Heart left ventricle (tissue), 16 donors: ENCODE measurements around the gene NRN1L. TPM values are rescaled to one million over a fixed set of nuclear protein-coding genes. Genes with fewer than 3 reads are reported as not detected.

ENCODE experiments used
- ATAC-seq, 4 donors: fragments of 200-7000 bp; cut with Tn5 transposase; one replicate each; pipeline ENCODE4 v1.9.1; 2020 to 2022; ENCODE audit warnings: moderate library complexity in 4 of 4, mild to moderate bottlenecking in 3 of 4, moderate number of reproducible peaks in 1 of 4
- DNase-seq, 5 donors: peaks; one replicate each; pipeline ENCODE4 v3.0.0-alpha.2; 2020
- H3K27ac ChIP-seq, 12 donors: fragments of 200-600 bp; sonication (generic) in 4 of 12; one replicate each; pipeline versions ENCODE4 v1.5.0 to v1.8.0; 2016 to 2022; ENCODE audit warnings: mild to moderate bottlenecking in 2 of 12
- H3K27me3 ChIP-seq, 9 donors: fragments of 200-600 bp; sonication (generic) in 2 of 9; one replicate each; pipeline versions ENCODE4 v1.5.1 to v1.8.0; 2016 to 2022; ENCODE audit warnings: mild to moderate bottlenecking in 3 of 9
- H3K36me3 ChIP-seq, 9 donors: fragments of 200-600 bp; sonication (generic) in 2 of 9; one replicate each; pipeline versions ENCODE4 v1.5.0 to v1.8.0; 2018 to 2022; ENCODE audit warnings: mild to moderate bottlenecking in 2 of 9
- H3K4me1 ChIP-seq, 12 donors: fragments of 200-600 bp; sonication (generic) in 4 of 12; one replicate each; pipeline versions ENCODE4 v1.5.0 to v1.8.0; 2016 to 2022; ENCODE audit warnings: mild to moderate bottlenecking in 3 of 12
- H3K4me3 ChIP-seq, 12 donors: fragments of 200-600 bp; sonication (generic) in 4 of 12; one replicate each; pipeline versions ENCODE4 v1.5.0 to v1.8.0; 2017 to 2022; ENCODE audit warnings: mild to moderate bottlenecking in 9 of 12, moderate library complexity in 4 of 12
- H3K9me3 ChIP-seq, 12 donors: fragments of 200-600 bp; sonication (generic) in 4 of 12; one replicate each; pipeline versions ENCODE4 v1.5.0 to v1.8.0; 2016 to 2022; ENCODE audit warnings: mild to moderate bottlenecking in 1 of 12
- CTCF ChIP-seq, 12 donors: fragments of 200-600 bp; sonication (generic) in 4 of 12; IDR thresholded peaks; one replicate each; pipeline versions ENCODE4 v1.5.0 to v1.8.0; 2018 to 2022; ENCODE audit warnings: antibody characterized with exemption in 12 of 12, mild to moderate bottlenecking in 5 of 12
- POLR2A ChIP-seq, 2 donors: fragments of 450-650 bp; IDR thresholded peaks; one replicate each; pipeline ENCODE4 v1.6.1; 2017; ENCODE audit warnings: antibody characterized with exemption in 2 of 2, mild to moderate bottlenecking in 2 of 2, moderate library complexity in 2 of 2
- WGBS, 4 donors: extraction: QIAGEN DNeasy Blood & Tissue Kit in 2 of 4; methylation state at CpG; one replicate each; pipeline versions ENCODE4 v1.1.5 to v1.1.7; 2013 to 2018; 5-methylcytosine and 5-hydroxymethylcytosine counted together
- intact Hi-C, 10 donors: fragments of 100-400 bp; cut with DNase I; formaldehyde crosslinking; loops; one replicate each; pipeline versions ENCODE4 v1.11.1 to v1.14.2; 2022
- polyA plus RNA-seq, 2 donors: library from polyadenylated mRNA; stranded (reverse); fragments of 200-250 nt; gene quantifications; one replicate each; pipeline ENCODE4 v1.2.3, GENCODE V29; 2013
- total RNA-seq, 9 donors: library from RNA; depleted of rRNA in 2 of 9; stranded (reverse); fragments of >200 nt in 2 of 9; fragmentation: NEBNext Ultra II Directional in 3 of 9; extraction: Animal tissue kit (Norgen Biotek cat#: 25700) in 3 of 9; gene quantifications; one replicate each; pipeline versions ENCODE4 v1.1.0 to v1.2.4, GENCODE V29; 2016 to 2023
- donor health status: ischemic (EF 13 %, LVEDD 7.1; RV severe dilation, severe dysfunction).
- donor health status: healthy with polysubstance abuse.
- donor health status: DM: no; HTN: yes; CAD: no.
- donor health status: DM: no; HTN: no; CAD: no.
- donor health status: ischemic (EF 25% LVEDD 6.9; RV normal size, moderate dysfunction).
- donor health status: ischemic (EF 25% LVEDD 5.7; RV mildly dilated, moderate dysfunction).
- donor health status: healthy.
- donor health status: DM: yes; HTN: yes; CAD: no.
- donor health status: ischemic (EF 35%, LVEDD 5.7; RV mildly dilated, moderate dysfunction).
- donor health status: nonischemic (EF 11% LVEDD 7.7; RV severe dilation, severe dysfunction).
- donor health status: DM: yes; HTN: yes; CAD: no.
- donor health status: PGD.
- donor health status: ischemic (EF 29% LVEDD 5.4; RV normal size, mild dysfunction).
- donor health status: nonischemic (EF 23%, LVEDD 6.1; RV moderate dilation, normal function).

Gene NRN1L
- total and polyA plus RNA-seq, 11 donors: 0.78 to 5.8 (median 1.7) TPM; not detected in 3

DNA sequence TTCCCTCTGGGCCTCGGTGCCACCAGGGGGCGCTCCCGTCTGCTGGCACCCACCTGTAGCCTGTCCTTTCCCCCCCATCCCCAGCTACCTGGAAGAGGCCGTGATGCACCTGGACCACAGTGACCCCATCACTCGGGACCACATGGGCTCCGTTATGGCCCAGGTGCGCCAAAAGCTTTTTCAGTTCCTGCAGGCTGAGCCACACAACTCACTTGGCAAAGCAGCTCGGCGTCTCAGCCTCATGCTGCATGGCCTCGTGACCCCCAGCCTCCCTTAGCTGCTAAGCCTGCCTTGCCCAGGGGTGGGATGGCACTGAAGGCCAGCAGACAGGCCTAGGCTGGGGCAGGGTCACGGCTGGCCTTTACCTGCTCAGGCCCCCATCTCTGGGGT is 818 bp upstream of the NRN1L start:
- TF ChIP-seq CTCF (IDR thresholded peaks at IDR 0.05): peak; percentile 74 to 92 (median 83)
- no peak for TF ChIP-seq POLR2A (IDR thresholded peaks at IDR 0.05)
- ATAC-seq: peak in 3 of 4 donors; percentile 11 to 41 (median 38)
- H3K27me3 ChIP-seq: no peaks in the 10 kb centered on the region
- peaks cover 0 to 75% (median 60%) of the 10 kb centered on the region in 9 donors for H3K36me3 ChIP-seq
- peak overlapping the region in 11 of 12 donors; percentile 44 to 94 (median 81) for H3K27ac ChIP-seq
- H3K9me3 ChIP-seq: no peaks in the 10 kb centered on the region
- peak; percentile 47 to 80 (median 49) for DNase-seq
- H3K4me3 ChIP-seq: no peak overlapping the region
- 58 to 64% (median 63%) methylated on average over 11 of the region's 11 CpGs for WGBS, 4 donors
- intact Hi-C loops: loop anchor here in 9 of 10 donors (1.0 to 10.0 kb wide), 9 partner anchors 43 to 161 kb away; no protein-coding TSS in a partner anchor
- peaks cover 0 to 56% (median 32%) of the 10 kb centered on the region in 12 donors for H3K4me1 ChIP-seq

- no peak overlapping the region for H3K4me3 ChIP-seq
- ATAC-seq (no peak), DNase-seq (no peak)
- H3K36me3 ChIP-seq: peaks cover 0 to 59% (median 44%) of the 10 kb centered on the region in 9 donors
- peaks cover 0 to 46% (median 31%) of the 10 kb centered on the region in 12 donors for H3K4me1 ChIP-seq
- H3K27me3 ChIP-seq: no peaks in the 10 kb centered on the region
- 92 to 96% (median 94%) methylated on average over 10 to 12 of the region's 12 CpGs for WGBS, 4 donors
- peak overlapping the region in 6 of 12 donors; percentile 21 to 92 (median 84) for H3K27ac ChIP-seq
- no peaks in the 10 kb centered on the region for H3K9me3 ChIP-seq
- TF ChIP-seq POLR2A (IDR thresholded peaks at IDR 0.05): no peak
- no peak for TF ChIP-seq CTCF (IDR thresholded peaks at IDR 0.05)
- intact Hi-C loops: loop anchor here in 2 of 10 donors (10.0 kb wide), 2 partner anchors 149 to 159 kb away; no protein-coding TSS in a partner anchor
Measured at GRCh38 chr16:67885545-67885944, 860 bp downstream of the NRN1L start.

DNA sequence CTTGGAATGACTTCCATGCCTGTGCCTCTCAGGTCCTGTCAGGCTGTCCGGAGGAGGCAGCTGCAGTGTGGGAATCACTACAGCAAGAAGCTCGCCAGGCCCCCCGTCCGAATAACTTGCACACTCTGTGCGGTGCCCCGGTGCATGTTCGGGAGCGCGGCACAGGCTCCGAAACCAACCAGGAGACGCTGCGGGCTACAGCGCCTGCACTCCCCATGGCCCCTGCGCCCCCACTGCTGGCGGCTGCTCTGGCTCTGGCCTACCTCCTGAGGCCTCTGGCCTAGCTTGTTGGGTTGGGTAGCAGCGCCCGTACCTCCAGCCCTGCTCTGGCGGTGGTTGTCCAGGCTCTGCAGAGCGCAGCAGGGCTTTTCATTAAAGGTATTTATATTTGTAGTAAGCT is 1.3 kb downstream of the NRN1L start:
- 95 to 96% (median 96%) methylated on average over 18 to 19 of the region's 19 CpGs for WGBS, 4 donors
- Histone ChIP-seq H3K27me3 (no peaks in the 10 kb centered on the region), H3K4me1 (peaks cover 0 to 42% (median 29%) of the 10 kb centered on the region in 12 donors), H3K27ac (no peak overlapping the region), H3K4me3 (no peak overlapping the region), H3K36me3 (peaks cover 0 to 54% (median 39%) of the 10 kb centered on the region in 9 donors), H3K9me3 (no peaks in the 10 kb centered on the region)
- intact Hi-C loops: loop anchor here in 2 of 10 donors (10.0 kb wide), 2 partner anchors 149 to 159 kb away; no protein-coding TSS in a partner anchor
- ATAC-seq (no peak), DNase-seq (no peak)
- TF ChIP-seq CTCF (IDR thresholded peaks at IDR 0.05): no peak
- TF ChIP-seq POLR2A (IDR thresholded peaks at IDR 0.05): no peak

DNA sequence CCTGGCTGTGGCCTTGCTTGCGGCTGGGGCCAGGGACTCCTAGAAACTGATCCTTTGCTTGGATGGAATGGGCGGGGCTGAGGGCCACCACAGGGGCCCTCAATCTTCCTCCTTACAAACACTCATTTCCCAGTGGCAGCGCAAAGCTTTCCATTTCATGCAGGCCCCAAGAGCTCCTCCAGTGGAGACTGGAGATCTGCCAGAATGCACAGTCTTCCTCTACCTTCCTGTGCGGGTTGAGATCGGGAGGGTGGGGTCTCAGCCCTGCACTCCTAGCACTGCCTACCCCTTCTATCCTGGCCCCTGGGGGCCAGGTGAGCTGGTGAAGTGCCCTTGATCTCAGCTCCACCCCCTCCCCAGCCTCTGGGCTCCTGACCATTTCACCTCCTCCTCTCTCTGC is 1.7 kb downstream of the NRN1L start:
- DNase-seq (no peak), ATAC-seq (no peak)
- Histone ChIP-seq H3K36me3 (peaks cover 0 to 50% (median 35%) of the 10 kb centered on the region in 9 donors), H3K4me3 (no peak overlapping the region), H3K27me3 (no peaks in the 10 kb centered on the region), H3K27ac (no peak overlapping the region), H3K4me1 (peaks cover 0 to 38% (median 28%) of the 10 kb centered on the region in 12 donors), H3K9me3 (no peaks in the 10 kb centered on the region)
- TF ChIP-seq CTCF (IDR thresholded peaks at IDR 0.05) (no peak), POLR2A (IDR thresholded peaks at IDR 0.05) (no peak)
- 92 to 96% (median 95%) methylated on average over 5 of the region's 5 CpGs for WGBS, 4 donors
- intact Hi-C loops: loop anchor here in 2 of 10 donors (10.0 kb wide), 2 partner anchors 148 to 158 kb away; no protein-coding TSS in a partner anchor
